HG03045 (cell line): ENCODE results near the gene PRKCE.

Experiments used
- ATAC-seq: cut with Tn5 transposase; IDR thresholded peaks from one replicate; pipeline ENCODE4 v1.9.1; 2021; ENCODE audit warnings: mild to moderate bottlenecking, moderate library complexity; ENCODE audit not compliant: unreplicated experiment

Gene PRKCE

GRCh38 chr2:45651415-45652089, at the start of gene PRKCE:
Gene PRKCE (plus strand): TSS chr2:45651675.
- peak; percentile 15 for ATAC-seq

- no peak for ATAC-seq
Measured at GRCh38 chr2:45602624-45603023, 48.9 kb upstream of the PRKCE start.

GRCh38 chr2:45605116-45605515, 46.4 kb upstream of the PRKCE start:
- no peak for ATAC-seq

GRCh38 chr2:45606796-45607195, 44.7 kb upstream of the PRKCE start:
- ATAC-seq = no peak

GRCh38 chr2:45607701-45608100, 43.8 kb upstream of the PRKCE start:
- ATAC-seq = no peak

GRCh38 chr2:45610281-45611019, 41.0 kb upstream of the PRKCE start:
- peak; percentile 38 for ATAC-seq

GRCh38 chr2:45611020-45611859, 40.2 kb upstream of the PRKCE start, which contains the start of gene SRBD1:
Gene SRBD1 (minus strand): TSS chr2:45611267. CDS start chr2:45605441, 5,826 bp downstream.
- peak; percentile 95 for ATAC-seq

GRCh38 chr2:45612285-45612684, 39.2 kb upstream of the PRKCE start:
- ATAC-seq = no peak

GRCh38 chr2:45612731-45613130, 38.7 kb upstream of the PRKCE start:
- ATAC-seq = no peak

- no peak for ATAC-seq
Measured at GRCh38 chr2:45614330-45614729, 37.1 kb upstream of the PRKCE start.

GRCh38 chr2:45614871-45615415, 36.5 kb upstream of the PRKCE start:
- no peak for ATAC-seq

GRCh38 chr2:45616658-45617411, 34.6 kb upstream of the PRKCE start:
- ATAC-seq = no peak

GRCh38 chr2:45617496-45617895, 34.0 kb upstream of the PRKCE start:
- no peak for ATAC-seq

GRCh38 chr2:45622336-45623075, 29.0 kb upstream of the PRKCE start:
- no peak for ATAC-seq

GRCh38 chr2:45623098-45623497, 28.4 kb upstream of the PRKCE start:
- ATAC-seq = no peak

GRCh38 chr2:45625824-45626223, 25.7 kb upstream of the PRKCE start:
- ATAC-seq = no peak

- ATAC-seq = no peak
Measured at GRCh38 chr2:45626387-45627221, 24.9 kb upstream of the PRKCE start.

GRCh38 chr2:45627911-45628310, 23.6 kb upstream of the PRKCE start:
- no peak for ATAC-seq

GRCh38 chr2:45629971-45630370, 21.5 kb upstream of the PRKCE start:
- ATAC-seq = no peak
